ENCODE measurements around the gene SCD.

- TF ChIP-seq CTCF (IDR thresholded peaks at IDR 0.05; ENCODE audit: poor library complexity) (no peak), EZH2phosphoT487 (IDR thresholded peaks at IDR 0.05; ENCODE audit: low read depth, severe bottlenecking, unreplicated experiment) (no peak), EZH2 (IDR thresholded peaks at IDR 0.05; ENCODE audit: borderline replicate concordance) (no peak)
Observed at GRCh38 chr10:100403734-100404133, 56.7 kb downstream of the SCD start.

Measured in hepatocyte (in vitro differentiated cells).